OCI-LY1 (cell line): ENCODE measurements around the gene WDFY4.

Experiments used
- CTCF ChIP-seq: fragments of 200-600 bp; sonication (generic), shearing (Covaris generic); IDR thresholded peaks from 2 replicates; pipeline ENCODE4 v1.5.1; 2017; ENCODE audit warnings: mild to moderate bottlenecking, antibody characterized with exemption, low read length, moderate library complexity, mixed read lengths
- EZH2 ChIP-seq: fragments of 200-600 bp; sonication (generic), shearing (Covaris generic); IDR thresholded peaks from 2 replicates; pipeline ENCODE4 v1.8.0; 2017; ENCODE audit warnings: borderline replicate concordance, mixed run types, mild to moderate bottlenecking, antibody characterized with exemption, low read length, moderate library complexity, mixed read lengths

- TF ChIP-seq CTCF (no peak), EZH2 (no peak)
Measured at GRCh38 chr10:48847691-48848090, 163.0 kb downstream of the WDFY4 start.
